Activated CD4-positive, alpha-beta T cell treated with anti-CD3 and anti-CD28 coated beads for 24 hours (primary cell): ENCODE measurements around the gene PRAME.
A peak's percentile ranks its signal among the peaks of the same experiment; 100 is the strongest.
"Not testable (repeated sequence)": the region's sequence is repeated elsewhere in the genome, so short reads cannot be mapped to it uniquely, and the experiment has no call there.

ENCODE experiments used
- DNase-seq, 2 donors: peaks; one replicate each; pipeline ENCODE4 v3.0.0-alpha.2; 2020; ENCODE audit warnings: low read depth in 2 of 2

The PRAME gene, protein sequence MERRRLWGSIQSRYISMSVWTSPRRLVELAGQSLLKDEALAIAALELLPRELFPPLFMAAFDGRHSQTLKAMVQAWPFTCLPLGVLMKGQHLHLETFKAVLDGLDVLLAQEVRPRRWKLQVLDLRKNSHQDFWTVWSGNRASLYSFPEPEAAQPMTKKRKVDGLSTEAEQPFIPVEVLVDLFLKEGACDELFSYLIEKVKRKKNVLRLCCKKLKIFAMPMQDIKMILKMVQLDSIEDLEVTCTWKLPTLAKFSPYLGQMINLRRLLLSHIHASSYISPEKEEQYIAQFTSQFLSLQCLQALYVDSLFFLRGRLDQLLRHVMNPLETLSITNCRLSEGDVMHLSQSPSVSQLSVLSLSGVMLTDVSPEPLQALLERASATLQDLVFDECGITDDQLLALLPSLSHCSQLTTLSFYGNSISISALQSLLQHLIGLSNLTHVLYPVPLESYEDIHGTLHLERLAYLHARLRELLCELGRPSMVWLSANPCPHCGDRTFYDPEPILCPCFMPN

DNA sequence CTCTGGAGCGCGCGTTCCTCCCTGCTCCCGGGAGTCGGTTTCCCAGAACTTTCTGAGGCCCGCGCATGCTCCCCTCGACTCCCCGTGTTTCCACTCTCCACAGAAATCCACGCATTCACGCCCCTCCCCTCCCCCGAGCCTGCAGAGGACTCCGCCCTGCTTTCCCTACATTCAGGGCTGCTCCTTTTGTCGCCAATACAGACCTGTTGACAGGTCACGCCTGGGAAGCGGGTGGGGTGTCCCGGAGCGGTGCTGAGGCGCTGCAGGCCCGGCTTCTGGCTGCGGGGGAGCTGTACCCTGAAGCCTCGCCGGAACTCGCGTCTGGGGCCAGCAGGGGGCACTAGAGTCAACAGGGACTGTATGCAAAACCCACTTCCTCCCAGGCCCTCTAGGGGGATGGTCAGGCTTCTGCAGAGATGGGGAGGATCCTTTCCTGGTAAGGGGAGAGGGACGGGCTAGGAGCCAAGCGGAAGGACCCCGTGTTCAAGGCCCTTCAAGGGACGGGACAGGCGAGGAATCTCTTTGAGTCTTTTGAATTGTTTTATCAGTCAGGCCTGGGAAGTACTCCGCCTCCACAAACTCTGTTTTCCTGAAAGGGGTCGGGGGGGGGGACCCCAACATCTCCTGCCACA lies at the start of gene PRAME:
Gene PRAME, minus strand, starts transcription at position 294 of the 632 bp plus-strand sequence. CDS start 2,433 bp downstream, outside the sequence.
- DNase-seq = peak; percentile 68 to 80

DNA sequence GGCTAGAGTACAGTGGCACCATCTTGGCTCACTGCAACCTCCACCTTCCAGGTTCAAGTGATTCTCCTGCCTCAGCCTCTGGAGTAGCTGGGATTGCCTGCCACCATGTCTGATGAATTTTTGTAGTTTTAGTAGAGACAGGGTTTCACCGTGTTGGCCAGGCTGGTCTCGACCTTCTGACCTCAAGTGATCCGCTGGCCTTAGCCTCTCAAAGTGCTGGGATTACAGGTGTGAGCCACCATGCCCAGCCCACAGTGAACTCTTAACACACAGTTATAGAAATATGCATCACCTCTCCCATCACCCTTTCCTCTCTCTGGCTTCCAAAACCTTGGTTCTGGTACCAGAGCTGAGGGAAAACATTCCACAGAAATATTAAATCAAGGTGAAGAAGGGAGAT lies 49.0 kb upstream of the PRAME start:
- not testable (repeated sequence) for DNase-seq

DNA sequence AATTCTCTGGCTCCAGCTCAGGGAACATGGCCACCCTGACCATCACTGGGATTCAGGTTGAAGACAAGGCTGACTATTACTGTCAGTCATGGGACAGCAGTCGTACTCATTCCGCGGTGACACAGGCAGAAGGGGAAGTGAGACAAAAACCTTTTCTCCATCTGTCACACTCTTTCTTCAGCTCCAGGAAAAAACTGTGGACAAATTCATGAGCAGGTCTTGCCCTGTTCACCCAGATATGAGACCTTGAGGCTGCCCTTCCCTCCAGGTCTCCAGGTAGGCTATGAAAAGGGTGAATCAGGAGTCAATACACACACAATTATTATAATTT lies 46.0 kb upstream of the PRAME start:
- DNase-seq = no peak

DNA sequence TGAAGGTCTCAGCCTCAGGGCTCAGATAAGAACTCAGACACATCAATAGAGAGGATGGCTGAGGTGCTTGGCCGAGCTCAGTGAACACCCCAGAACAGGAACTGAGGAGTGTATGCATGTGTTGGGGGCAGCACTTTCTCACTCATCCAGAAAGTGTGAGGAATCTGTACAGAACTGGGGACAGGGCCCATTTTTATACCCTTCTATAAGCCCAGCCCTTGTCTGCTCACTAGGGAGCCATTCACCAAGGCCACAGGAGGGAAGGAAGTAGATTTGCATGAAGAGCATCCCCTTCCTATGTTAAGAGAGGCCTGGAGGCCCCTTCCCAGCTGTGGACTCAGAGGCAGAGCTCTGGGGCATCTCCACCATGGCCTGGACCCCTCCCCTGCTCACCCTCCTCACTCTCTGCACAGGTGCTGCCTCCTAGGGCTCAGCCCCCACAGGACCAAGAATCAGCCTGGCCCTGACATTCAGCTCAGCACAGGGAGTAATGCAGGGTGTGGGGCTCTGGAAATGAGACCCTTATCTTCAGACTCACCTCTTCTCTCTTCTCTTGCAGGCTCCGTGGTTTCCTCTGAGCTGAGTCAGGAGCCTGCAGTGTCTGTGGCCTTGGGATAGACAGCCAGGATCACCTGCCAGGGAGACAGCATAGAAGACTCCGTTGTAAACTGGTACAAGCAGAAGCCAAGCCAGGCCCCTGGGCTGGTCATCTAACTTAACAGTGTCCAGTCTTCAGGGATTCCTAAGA lies 45.4 kb upstream of the PRAME start:
- no peak for DNase-seq

DNA sequence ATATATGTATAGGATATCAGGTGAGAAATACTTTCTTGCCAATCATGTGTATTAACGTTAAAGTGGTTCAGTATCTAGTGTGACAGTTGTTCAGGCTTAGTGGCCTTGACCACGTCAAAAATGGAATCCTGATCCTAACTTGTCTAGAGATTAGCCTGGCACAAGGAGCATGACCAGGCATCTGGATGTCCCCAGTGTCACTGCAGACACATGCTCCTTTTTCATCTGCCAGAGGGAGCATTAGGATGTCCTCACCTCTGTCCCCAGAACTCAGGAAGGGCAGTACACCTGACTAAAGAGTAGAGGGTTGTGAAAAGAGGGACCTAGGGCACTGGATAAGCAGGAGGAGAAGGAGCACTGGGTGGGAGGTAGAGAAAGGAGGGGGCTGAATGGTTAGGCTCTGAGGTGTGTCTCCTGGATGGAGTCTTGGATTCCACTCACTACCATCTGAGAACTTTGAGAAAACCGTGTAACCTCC lies 44.4 kb upstream of the PRAME start:
- no peak for DNase-seq

DNA sequence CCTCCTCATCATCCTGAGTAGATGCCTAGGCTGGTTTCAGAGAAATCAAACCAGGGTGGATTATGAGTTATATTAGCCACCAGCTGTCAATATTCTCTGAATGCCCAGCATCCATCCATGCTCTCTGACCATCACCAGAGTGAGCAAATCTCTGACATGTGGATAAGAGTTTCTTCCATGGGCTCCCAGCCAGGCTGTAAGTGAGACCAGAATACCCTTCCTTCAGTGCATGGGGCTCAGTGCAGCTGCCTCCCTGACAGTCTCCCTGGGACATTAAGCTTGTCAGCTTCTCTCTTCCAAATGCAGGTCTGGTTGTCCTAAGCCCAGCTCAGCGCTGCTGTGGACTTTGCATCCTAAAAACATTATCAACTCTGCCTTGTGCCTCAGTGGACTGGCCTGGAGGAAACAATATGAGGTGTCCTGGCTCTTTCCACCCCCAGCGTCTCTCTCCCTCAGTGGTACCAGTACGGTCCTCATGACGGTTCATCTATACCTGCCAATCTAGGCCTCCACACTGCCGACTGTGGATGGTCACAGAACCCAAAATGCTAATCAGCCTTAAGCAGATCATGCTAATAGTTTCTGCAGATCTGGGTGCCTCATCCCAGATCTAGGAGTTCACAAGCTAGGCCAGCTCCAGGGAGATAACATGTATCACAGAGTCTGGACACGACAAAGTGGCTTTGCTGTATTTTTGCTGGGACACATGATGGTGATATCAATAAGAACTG lies 41.6 kb upstream of the PRAME start:
- DNase-seq = no peak

DNA sequence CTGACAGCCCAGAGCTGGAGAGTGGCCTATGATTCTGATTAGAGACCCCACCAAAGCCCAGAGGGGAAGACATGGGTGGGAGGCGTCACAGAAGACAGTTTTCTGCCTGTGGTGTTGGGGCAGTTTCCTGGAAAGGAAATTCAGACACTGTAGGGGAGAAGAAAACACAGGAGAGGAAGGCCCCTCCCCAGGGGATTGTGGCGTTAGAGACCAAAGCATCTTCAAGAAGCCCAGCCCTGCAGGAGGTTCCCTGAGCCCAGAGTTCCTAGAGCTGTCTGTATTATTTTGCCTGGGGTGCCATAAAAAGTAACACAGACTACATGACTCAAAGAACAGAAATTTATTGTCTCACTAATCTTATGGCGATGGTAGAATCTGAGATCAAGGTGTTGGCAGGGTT lies 40.2 kb upstream of the PRAME start:
- no peak for DNase-seq

DNA sequence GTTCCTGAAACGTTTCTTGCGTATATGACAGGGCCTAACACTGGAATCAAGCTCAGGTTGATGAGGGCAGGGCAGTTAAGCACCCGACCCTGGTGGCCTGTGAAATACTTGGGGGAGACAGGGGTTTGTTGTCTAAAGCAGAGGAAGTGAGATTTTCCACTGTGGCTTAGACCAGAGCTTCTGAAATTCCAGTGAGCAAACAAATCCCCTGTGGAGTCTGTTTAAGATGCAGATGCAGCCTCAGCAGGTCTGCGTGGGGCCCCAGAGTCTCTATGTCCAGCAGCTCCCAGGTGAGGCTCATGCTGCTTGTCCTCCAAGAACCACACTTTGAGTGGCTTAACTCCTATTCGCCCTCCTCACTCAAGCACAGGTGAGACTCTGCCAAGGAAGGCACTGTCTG lies 39.1 kb upstream of the PRAME start:
- DNase-seq = no peak

DNA sequence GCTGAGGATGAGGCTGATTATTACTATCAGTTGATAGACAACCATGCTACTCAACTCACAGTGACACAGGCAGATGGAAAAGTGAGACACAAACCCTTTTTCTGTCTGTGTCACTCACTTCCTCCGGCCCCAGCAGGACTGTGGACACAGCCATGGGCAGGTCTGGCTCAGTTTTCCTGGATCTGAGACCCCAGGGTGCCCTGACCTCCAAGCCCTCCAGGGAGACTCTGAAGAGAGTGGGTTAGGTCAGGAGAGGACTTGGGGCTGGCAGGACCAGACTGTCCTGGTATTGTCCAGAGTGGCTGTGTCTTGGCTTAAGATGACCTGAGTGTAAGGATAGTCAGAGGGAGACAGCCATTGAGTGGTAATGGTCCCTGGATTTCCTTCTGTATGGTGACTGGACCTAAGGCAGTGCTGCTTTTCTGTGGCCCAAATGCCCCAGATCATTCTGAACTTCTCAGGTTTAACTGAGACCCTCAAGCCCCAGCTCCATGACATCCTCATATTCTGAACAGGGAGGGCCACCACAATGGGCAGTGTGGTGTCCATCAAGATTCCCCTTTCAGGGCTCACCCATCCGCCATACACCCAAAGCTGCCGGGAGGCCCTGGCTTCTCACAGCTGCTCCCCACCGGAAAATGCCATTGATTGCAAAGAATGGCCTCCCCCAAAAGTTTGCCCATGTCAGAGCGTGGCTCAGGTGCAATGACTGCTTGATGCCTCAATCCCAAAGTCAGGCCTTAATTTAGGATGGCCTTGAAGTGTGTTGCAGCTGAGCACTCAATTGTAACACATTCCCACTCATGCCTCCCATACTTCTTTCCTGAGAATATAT lies 36.2 kb upstream of the PRAME start:
- DNase-seq = no peak

DNA sequence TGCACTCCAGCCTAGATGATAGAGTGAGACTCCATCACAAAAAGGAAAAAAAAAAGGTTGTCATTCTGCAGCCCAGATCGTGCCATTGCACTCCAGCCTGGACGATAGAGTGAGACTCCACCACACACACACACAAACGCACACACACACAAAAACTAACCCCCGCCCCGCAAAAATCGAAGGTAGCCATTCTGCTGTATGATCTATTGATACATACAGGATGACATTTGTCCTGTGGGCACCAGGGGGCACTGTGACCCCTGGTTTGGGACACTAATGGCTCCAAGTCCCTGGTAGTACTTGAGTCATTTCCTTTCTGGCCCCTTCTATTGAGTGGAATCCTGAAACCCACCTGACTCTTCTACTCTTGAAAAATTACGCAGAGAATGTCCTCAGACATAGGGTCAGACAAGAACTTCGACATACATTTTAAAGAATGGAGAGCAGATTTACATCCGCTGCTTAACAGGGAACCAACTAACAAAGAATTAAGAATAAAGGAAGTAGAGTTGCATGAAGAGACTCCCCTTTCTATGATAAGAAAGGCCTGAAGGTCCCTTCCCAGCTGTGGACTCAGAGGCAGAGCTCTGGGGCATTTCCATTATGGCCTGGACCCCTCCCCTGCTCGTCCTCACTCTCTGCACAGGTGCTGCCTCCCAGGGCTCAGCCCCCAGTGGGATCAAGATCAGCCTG lies 35.0 kb upstream of the PRAME start:
- DNase-seq = peak; percentile 29 to 37

DNA sequence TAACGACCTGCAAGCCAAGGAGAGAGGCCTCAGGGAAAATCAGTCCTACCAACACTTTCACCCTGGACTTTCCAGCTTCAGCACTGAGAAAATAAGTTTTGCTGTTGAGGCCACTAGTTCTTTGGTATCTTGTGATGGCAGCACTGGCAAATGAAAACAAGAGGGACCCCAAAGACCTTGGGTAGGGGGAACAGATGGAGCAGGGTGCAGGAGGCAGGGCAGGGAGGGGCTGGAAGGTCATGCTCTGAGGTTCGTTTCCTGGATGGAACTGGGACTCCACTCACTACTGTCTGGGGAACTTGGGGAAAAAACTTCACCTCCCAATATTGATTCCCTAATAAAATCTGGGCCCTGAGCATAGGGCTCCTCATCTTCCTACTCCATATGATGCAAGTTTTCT lies 34.2 kb upstream of the PRAME start:
- no peak for DNase-seq

DNA sequence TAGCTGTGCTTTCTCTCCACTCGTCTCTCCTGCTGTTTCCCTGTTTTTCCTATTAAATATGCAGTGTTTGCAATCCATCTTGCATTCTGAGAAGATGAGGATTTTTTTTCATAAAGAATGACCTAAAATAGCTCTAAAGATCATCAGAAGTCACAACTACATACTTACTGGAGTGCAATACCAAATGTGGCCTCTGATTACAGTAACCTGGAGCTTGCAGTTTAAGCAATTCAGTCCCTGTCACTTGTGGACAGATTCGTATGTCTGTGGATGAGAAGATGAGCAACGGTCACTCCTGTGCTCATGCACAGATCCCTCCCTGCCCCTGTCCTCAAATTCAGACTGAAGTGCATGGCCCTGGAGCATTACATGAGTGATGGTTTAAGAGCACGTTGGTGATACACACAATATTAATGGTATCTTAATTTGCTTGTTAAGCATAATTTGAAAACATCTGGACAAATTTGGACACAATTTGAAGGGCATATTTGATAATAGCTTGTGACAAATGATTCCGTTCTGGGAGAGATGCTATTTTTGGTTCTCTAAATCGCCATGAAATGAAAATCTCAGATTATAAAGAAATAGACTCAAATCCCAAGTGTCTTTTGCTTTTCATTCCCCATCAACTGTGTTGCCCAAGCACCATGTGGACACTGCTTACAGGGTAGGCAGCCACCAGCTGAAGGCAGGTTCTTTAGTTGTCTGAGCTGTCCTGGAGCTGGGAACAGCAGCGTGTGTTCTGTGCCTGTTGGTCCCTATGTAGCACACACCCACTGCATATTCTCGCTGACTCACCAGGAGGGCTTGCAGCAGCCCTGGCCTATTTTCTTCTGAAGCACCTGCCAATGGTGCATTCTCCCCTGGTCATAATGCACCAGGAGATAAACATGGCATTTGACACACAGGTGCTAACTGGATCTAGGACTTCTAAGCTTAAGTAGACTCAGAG lies 32.6 kb upstream of the PRAME start:
- DNase-seq = no peak

DNA sequence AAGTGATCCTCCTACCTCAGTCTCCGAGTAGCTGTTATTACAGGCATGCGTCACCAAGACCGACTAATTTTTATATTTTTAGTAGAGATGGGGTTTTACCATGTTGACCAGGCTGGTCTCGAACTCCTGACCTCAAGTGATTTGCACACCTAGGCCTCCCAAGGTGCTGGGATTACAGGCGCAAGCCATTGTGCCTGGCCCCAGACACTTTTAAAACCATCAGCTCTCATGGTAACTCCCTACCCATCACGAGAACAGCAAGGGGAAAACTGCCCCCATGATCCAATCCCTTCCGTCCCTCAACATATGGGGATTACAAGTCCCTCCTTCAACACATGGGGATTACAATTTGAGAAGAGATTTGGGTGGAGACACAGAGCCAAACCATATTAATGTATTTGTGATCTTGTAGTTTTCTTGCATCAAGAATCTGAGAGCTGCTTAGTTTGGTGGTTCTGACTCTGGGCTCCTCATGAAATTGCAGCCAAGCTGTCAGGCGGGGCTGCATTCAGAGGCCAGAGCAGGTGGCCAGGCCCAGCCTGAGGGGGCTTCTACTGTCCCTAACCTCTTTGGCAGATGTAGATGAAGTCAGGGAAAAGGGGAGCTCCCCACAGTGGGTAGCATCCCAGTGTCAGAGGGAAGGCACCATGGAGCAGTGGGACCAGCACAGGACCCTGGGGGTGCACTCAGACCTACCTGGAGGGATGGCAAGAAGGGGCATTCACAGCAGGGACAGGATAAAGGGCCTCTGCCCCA lies 31.2 kb upstream of the PRAME start:
- DNase-seq = no peak

DNA sequence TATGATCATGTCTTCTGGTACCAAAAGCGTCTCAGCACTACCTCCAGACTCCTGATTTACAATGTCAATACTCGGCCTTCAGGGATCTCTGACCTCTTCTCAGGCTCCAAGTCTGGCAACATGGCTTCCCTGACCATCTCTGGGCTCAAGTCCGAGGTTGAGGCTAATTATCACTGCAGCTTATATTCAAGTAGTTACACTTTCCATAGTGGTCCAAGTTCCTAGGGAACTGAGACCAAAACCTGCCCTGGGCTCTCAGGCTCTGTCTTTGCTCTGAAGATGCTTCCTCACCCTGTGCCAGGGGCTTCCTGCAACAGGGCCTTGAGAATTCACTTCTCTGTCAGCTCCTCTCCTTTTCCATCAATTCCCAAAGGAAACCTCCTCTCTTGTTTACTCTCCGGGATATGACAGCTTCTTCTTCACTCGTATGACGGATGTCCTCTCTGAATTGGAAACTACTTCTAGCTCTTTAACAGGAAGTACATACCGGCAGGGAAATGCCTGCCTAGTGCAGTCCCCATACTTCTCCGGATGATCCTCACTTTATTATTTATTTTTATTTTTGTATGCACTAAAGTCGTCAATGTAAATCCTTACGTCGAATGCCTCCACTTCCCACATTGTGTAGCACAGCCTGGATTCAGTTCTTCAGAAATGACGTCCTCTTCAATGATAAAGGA lies 29.6 kb upstream of the PRAME start:
- DNase-seq = no peak

DNA sequence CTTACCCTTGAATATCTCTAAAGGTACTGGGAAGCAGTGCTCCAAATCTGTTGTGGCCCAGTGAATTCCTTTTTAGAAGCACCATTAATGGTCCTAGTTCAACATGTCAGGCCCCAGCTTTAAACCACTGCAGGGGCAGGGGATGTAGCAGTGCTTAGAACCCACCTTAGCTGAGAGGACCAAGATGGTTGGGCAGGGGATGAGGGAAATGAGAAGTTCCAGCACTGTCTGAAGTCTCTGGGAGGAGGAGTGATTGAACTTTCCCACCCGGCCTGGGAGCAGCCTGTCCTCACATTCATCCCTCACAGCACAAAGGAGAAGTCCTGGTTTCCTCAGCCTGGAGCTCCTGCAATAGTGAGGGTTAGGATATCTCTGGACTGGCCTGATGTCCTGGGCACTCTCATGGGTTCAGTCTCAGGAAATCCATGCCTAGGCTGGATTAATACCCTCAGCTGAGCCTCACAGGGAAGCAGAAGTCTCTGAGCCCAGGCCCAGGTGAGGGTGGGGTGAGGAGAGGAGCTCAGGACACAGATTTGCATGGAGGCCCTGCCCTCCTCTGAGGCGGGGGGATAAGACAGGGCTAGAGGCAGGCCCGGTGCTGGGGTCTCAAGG lies 28.6 kb upstream of the PRAME start:
- DNase-seq = no peak

DNA sequence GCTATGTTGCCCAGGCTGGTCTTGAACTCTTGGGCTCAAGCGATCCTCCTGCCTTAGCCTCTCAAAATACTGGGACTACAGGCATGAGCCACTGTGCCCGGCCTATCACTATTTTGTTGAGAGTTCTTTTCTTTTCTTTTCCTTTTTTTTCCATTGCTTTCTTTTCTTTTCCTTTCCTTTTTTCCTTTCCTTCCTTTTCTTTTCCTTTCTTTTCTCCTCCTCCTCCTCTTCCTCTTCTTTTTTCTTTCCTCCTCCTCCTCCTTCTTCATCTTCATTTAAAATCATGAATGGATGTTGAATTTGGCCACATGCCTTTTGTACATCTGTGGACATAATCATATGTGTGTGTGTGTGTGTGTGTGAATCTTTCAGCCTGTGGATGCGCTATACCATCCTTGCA lies 25.7 kb upstream of the PRAME start:
- no peak for DNase-seq

DNA sequence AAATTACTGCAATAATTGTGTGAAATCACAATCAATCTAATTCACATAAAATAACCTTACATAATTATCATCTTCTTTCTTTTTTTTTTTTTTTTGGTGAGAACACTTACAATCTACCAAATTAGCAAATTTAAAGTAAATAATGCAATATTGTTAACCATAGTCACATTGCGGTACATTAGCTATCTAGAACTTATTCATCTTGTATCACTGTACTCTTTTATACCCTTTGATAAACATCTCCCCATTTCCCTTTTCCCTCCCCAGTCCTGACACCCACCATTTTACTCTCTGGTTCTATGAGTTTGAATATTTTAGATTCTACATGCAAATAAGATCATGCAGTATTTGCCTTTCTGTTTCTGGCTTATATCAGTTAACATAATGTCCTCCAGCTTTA lies 24.0 kb upstream of the PRAME start:
- DNase-seq = no peak
